GM12875 (cell line): Measurements from ENCODE around the gene GPR162.

ENCODE experiments used
- H3K4me3 ChIP-seq: one replicate; pipeline ENCODE4 v1.5.1; 2011; ENCODE audit warnings: low read depth, low read length, control low read depth
- CTCF ChIP-seq: IDR thresholded peaks from 2 replicates; pipeline ENCODE4 v1.5.1; 2011; ENCODE audit warnings: low read depth, mild to moderate bottlenecking, control low read depth, inconsistent platforms, low read length, moderate library complexity, borderline replicate concordance; ENCODE audit not compliant: insufficient read depth

Gene GPR162

GRCh38 chr12:6845395-6845794 is 23.8 kb downstream of the GPR162 start:
- H3K4me3 ChIP-seq, result no peak overlapping the region
- TF ChIP-seq CTCF, result no peak

GRCh38 chr12:6846316-6846869 is 24.8 kb downstream of the GPR162 start:
- TF ChIP-seq CTCF, result no peak

GRCh38 chr12:6847676-6848075 is 26.1 kb downstream of the GPR162 start:
- TF ChIP-seq CTCF, result no peak
- no peak overlapping the region for H3K4me3 ChIP-seq

More at GRCh38 chr12:6846316-6846869, 24.8 kb downstream of the GPR162 start:
- no peak overlapping the region for H3K4me3 ChIP-seq

GRCh38 chr12:6849427-6849826 is 27.8 kb downstream of the GPR162 start:
- H3K4me3 ChIP-seq, result no peak overlapping the region
- no peak for TF ChIP-seq CTCF

- TF ChIP-seq CTCF, result no peak
- peak overlapping the region; percentile 86 for H3K4me3 ChIP-seq
Measured at GRCh38 chr12:6849976-6850560, 28.4 kb downstream of the GPR162 start.

GRCh38 chr12:6850796-6851152 is 29.2 kb downstream of the GPR162 start:
- H3K4me3 ChIP-seq, result peak overlapping the region; percentile 86

More at GRCh38 chr12:6850796-6851152, 29.2 kb downstream of the GPR162 start:
- TF ChIP-seq CTCF, result no peak
